ENCODE data around the gene GRB2.
"Not testable (repeated sequence)": the region's sequence is repeated elsewhere in the genome, so short reads cannot be mapped to it uniquely, and the experiment has no call there.

DNA sequence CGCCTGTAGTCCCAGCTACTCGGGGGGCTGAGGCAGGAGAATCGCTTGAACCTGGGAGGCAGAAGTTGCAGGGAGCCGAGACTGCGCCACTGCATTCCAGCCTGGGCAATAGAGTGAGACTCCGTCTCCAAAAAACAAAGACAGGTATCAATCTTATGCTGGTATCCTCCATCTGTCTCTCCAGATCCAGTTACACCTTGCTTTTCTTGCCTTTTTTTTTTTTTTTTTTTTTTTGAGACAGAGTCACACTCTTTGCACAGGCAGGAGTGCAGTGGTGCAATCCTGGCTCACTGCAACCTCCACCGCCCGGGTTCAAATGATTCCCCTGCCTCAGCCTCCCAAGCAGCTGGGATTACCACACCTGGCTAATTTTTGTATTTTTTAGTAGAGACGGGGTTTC is 59.1 kb downstream of the GRB2 start:
- TF ChIP-seq, protein P1, sequence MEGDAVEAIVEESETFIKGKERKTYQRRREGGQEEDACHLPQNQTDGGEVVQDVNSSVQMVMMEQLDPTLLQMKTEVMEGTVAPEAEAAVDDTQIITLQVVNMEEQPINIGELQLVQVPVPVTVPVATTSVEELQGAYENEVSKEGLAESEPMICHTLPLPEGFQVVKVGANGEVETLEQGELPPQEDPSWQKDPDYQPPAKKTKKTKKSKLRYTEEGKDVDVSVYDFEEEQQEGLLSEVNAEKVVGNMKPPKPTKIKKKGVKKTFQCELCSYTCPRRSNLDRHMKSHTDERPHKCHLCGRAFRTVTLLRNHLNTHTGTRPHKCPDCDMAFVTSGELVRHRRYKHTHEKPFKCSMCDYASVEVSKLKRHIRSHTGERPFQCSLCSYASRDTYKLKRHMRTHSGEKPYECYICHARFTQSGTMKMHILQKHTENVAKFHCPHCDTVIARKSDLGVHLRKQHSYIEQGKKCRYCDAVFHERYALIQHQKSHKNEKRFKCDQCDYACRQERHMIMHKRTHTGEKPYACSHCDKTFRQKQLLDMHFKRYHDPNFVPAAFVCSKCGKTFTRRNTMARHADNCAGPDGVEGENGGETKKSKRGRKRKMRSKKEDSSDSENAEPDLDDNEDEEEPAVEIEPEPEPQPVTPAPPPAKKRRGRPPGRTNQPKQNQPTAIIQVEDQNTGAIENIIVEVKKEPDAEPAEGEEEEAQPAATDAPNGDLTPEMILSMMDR (IDR thresholded peaks at IDR 0.05): not testable (repeated sequence)
- TF ChIP-seq POLR2AphosphoS5 (IDR thresholded peaks at IDR 0.05): not testable (repeated sequence)

Data from upper lobe of left lung (tissue), 4 donors.